ENCODE measurements around the gene NEB. TPM values are rescaled to one million over a fixed set of nuclear protein-coding genes. Genes with fewer than 3 reads are reported as not detected.
A peak's percentile ranks its signal among the peaks of the same experiment; 100 is the strongest.
"Not testable (repeated sequence)": the region's sequence is repeated elsewhere in the genome, so short reads cannot be mapped to it uniquely, and the experiment has no call there.

The NEB gene
- total RNA-seq, 1 experiment from 2014 or later, result 0.02 TPM

GRCh38 chr2:151704480-151704961 lies 29.8 kb downstream of the NEB start:
- not testable (repeated sequence) for DNase-seq (ENCODE audit: low read depth)

GRCh38 chr2:151698134-151698533 lies 36.1 kb downstream of the NEB start:
- DNase-seq (ENCODE audit: low read depth), result not testable (repeated sequence)

- DNase-seq (ENCODE audit: low read depth), result no peak
Observed at GRCh38 chr2:151695778-151696177, 38.5 kb downstream of the NEB start.

- DNase-seq (ENCODE audit: low read depth), result no peak
Observed at GRCh38 chr2:151691631-151692030, 42.6 kb downstream of the NEB start.

- DNase-seq (ENCODE audit: low read depth), result no peak
Observed at GRCh38 chr2:151688719-151689118, 45.6 kb downstream of the NEB start.

GRCh38 chr2:151682459-151683003 lies 51.7 kb downstream of the NEB start:
- no peak for DNase-seq (ENCODE audit: low read depth)

- no peak for DNase-seq (ENCODE audit: low read depth)
Observed at GRCh38 chr2:151681051-151681450, 53.2 kb downstream of the NEB start.

- DNase-seq (ENCODE audit: low read depth), result no peak
Observed at GRCh38 chr2:151679994-151680393, 54.3 kb downstream of the NEB start.

GRCh38 chr2:151678849-151679248 lies 55.4 kb downstream of the NEB start:
- DNase-seq (ENCODE audit: low read depth), result no peak

- DNase-seq (ENCODE audit: low read depth), result no peak
Observed at GRCh38 chr2:151673016-151673415, 61.3 kb downstream of the NEB start.

- DNase-seq (ENCODE audit: low read depth), result no peak
Observed at GRCh38 chr2:151672277-151672676, 62.0 kb downstream of the NEB start.

- no peak for DNase-seq (ENCODE audit: low read depth)
Observed at GRCh38 chr2:151670846-151671597, 63.3 kb downstream of the NEB start.

- no peak for DNase-seq (ENCODE audit: low read depth)
Observed at GRCh38 chr2:151670346-151670745, 63.9 kb downstream of the NEB start.

GRCh38 chr2:151669585-151670081 lies 64.6 kb downstream of the NEB start:
- DNase-seq (ENCODE audit: low read depth), result peak; percentile 15

GRCh38 chr2:151668737-151669136 lies 65.5 kb downstream of the NEB start:
- no peak for DNase-seq (ENCODE audit: low read depth)

- no peak for DNase-seq (ENCODE audit: low read depth)
Observed at GRCh38 chr2:151665959-151666358, 68.3 kb downstream of the NEB start.

- DNase-seq (ENCODE audit: low read depth), result no peak
Observed at GRCh38 chr2:151664520-151664919, 69.8 kb downstream of the NEB start.

GRCh38 chr2:151661625-151662024 lies 72.7 kb downstream of the NEB start:
- DNase-seq (ENCODE audit: low read depth), result no peak

- DNase-seq (ENCODE audit: low read depth), result no peak
Observed at GRCh38 chr2:151658081-151658480, 76.2 kb downstream of the NEB start.

- DNase-seq (ENCODE audit: low read depth), result peak; percentile 33
Observed at GRCh38 chr2:151657667-151658076, 76.6 kb downstream of the NEB start.

GRCh38 chr2:151655663-151656398 lies 78.4 kb downstream of the NEB start:
- DNase-seq (ENCODE audit: low read depth), result no peak

GRCh38 chr2:151654891-151655290 lies 79.4 kb downstream of the NEB start:
- DNase-seq (ENCODE audit: low read depth), result no peak

Data from HT1080 (cell line).